HepG2 (cell line): ENCODE results near the gene OS9. TPM values are rescaled to one million over a fixed set of nuclear protein-coding genes. Genes with fewer than 3 reads are reported as not detected.

Experiments
- ATAC-seq: fragments of 200-7000 bp; cut with Tn5 transposase; 3 replicates; pipeline ENCODE4 v1.9.1; 2020; ENCODE audit warnings: mild to moderate bottlenecking, moderate library complexity
- Bru-seq: library from RNA; stranded (reverse); fragments of 400-500 nt; gene quantifications from one replicate; lab custom pipeline; 2021; lab: Mats Ljungman, UMichigan
- BruChase-seq, 2 experiments: library from RNA; stranded (reverse); fragments of 400-500 nt; gene quantifications; one replicate each; lab custom pipeline; 2021; lab: Mats Ljungman, UMichigan
- BruUV-seq: library from RNA; stranded (reverse); fragments of 400-500 nt; replicated peaks from 2 replicates; lab custom pipeline; 2021; lab: Mats Ljungman, UMichigan
- CTCF ChIA-PET: fragments of 300-600 bp; formaldehyde crosslinking; extraction: SDS; loops from one replicate; lab custom pipeline; 2021; ENCODE audit warnings: low total read pairs, inconsistent platforms, low intra/inter-chr PET ratio; lab: Yijun Ruan, JAX
- POLR2A ChIA-PET: fragments of 350-600 bp; sonication (Branson Sonifier 250); formaldehyde crosslinking; loops from one replicate; lab custom pipeline; 2020; ENCODE audit warnings: antibody characterized with exemption, inconsistent platforms; lab: Yijun Ruan, JAX
- DNase-seq: peaks from one replicate; pipeline ENCODE4 v3.0.0-alpha.2; 2015; ENCODE audit warnings: low spot score
- FAIRE-seq: peaks from 3 replicates; lab custom pipeline; 2011; peaks lifted over from hg19 to GRCh38; lab: Jason Lieb, UNC
- H2AFZ ChIP-seq: one replicate; pipeline ENCODE4 v1.6.1; 2011; ENCODE audit warnings: low read length, inconsistent platforms
- H3K27ac ChIP-seq: fragments of 300-600 bp; 3 replicates; pipeline ENCODE4 v1.8.0; 2011; ENCODE audit warnings: mixed run types, mild to moderate bottlenecking, mixed read lengths, low read length, inconsistent platforms; ENCODE audit not compliant: insufficient read depth; ENCODE audit errors: extremely low read length
- H3K27me3 ChIP-seq, 2 experiments: fragments of 200-600 bp in 1 of 2; 2 replicates in 1 of 2; 3 replicates in 1 of 2; pipeline versions ENCODE4 v1.6.0 to v1.8.0; 2011; ENCODE audit warnings: low read length in 2 of 2, mild to moderate bottlenecking in 2 of 2, moderate library complexity in 2 of 2, inconsistent platforms in 1 of 2; ENCODE audit not compliant: insufficient read depth in 2 of 2, control insufficient read depth in 1 of 2
- H3K36me3 ChIP-seq, 2 experiments: fragments of 200-600 bp in 1 of 2; replicated peaks in 1 of 2; 2 replicates in 1 of 2; 3 replicates in 1 of 2; pipeline versions ENCODE4 v1.5.1 to v1.8.0; 2011; ENCODE audit warnings: low read length in 2 of 2, inconsistent platforms in 1 of 2; ENCODE audit not compliant: insufficient read depth in 2 of 2, control insufficient read depth in 1 of 2
- H3K4me1 ChIP-seq: 2 replicates; pipeline ENCODE4 v1.5.1; 2012; ENCODE audit warnings: low read length, inconsistent platforms; ENCODE audit not compliant: insufficient read depth
- H3K4me2 ChIP-seq: 2 replicates; pipeline ENCODE4 v1.6.0; 2011; ENCODE audit warnings: low read depth, low read length, inconsistent platforms
- H3K4me3 ChIP-seq, 3 experiments: fragments of 200-600 bp in 1 of 3; sonication (generic), shearing (Covaris generic) in 1 of 3; replicated peaks in 1 of 3; 2 replicates each; pipeline ENCODE4 v1.5.1; 2011 to 2016; ENCODE audit warnings: low read length in 3 of 3, inconsistent platforms in 2 of 3, low read depth in 2 of 3, mild to moderate bottlenecking in 2 of 3, control low read depth in 1 of 3, mixed read lengths in 1 of 3; ENCODE audit not compliant: insufficient read depth in 1 of 3
- H3K79me2 ChIP-seq: one replicate; pipeline ENCODE4 v1.6.1; 2011; ENCODE audit warnings: low read length, inconsistent platforms; ENCODE audit not compliant: insufficient read depth
- H3K9ac ChIP-seq: 2 replicates; pipeline ENCODE4 v1.6.0; 2011; ENCODE audit warnings: mild to moderate bottlenecking, low read depth, low read length, inconsistent platforms; ENCODE audit not compliant: insufficient read depth
- H3K9me3 ChIP-seq: 2 replicates; pipeline ENCODE4 v1.5.1; 2012; ENCODE audit warnings: mild to moderate bottlenecking, low read length
- H4K20me1 ChIP-seq: 2 replicates; pipeline ENCODE4 v1.6.0; 2011; ENCODE audit warnings: inconsistent platforms, mild to moderate bottlenecking, low read length, moderate library complexity; ENCODE audit not compliant: insufficient read depth
- NAIF1 ChIP-seq: sonication (generic); formaldehyde crosslinking; IDR thresholded peaks from 2 replicates; pipeline ENCODE4 v1.5.0; 2020; ENCODE audit warnings: mild to moderate bottlenecking, missing genetic modification reagents, borderline replicate concordance
- WGBS: methylation state at CpG from one replicate; pipeline ENCODE4 v1.1.6; 2017; ENCODE audit warnings: low lambda C conversion rate; 5-methylcytosine and 5-hydroxymethylcytosine counted together
- in situ Hi-C: cut with HindIII; loops from 2 replicates; pipeline ENCODE4 v1.10.0; 2017; ENCODE audit warnings: low pct_unique_long_range_greater_than_20kb; ENCODE audit not compliant: extremely low pct_ligation_motif_present
- intact Hi-C: fragments of 100-400 bp; cut with micrococcal nuclease; formaldehyde crosslinking; loops from one replicate; pipeline ENCODE4 v1.10.0; 2022; ENCODE audit not compliant: unreplicated experiment
- long read RNA-seq, 2 experiments: library from RNA in 1 of 2; library from polyadenylated mRNA in 1 of 2; stranded (forward) in 1 of 2; unstranded in 1 of 2; transcript quantifications; one replicate each; pipeline ENCODE4 v2.0.0, GENCODE V29; 2019 to 2022
- polyA minus RNA-seq, 3 experiments: library from RNA; depleted of rRNA, polyadenylated mRNA; stranded (reverse); fragments of >200 nt; gene quantifications; 2 replicates each; pipeline ENCODE4 v1.2.3, GENCODE V29; 2011; ENCODE audit warnings: low replicate concordance in 1 of 3
- polyA plus RNA-seq, 8 experiments: library from polyadenylated mRNA; depleted of rRNA in 3 of 8; stranded (reverse) in 7 of 8; unstranded in 1 of 8; fragments of >200 nt; fragmentation: Illumina TruSeq in 4 of 8; extraction: Trizol in 4 of 8; gene quantifications; 2 replicates each; pipeline versions ENCODE4 v1.2.1 to v1.2.3, GENCODE V29; 2011 to 2016; ENCODE audit warnings: low read depth in 4 of 8, missing spikeins in 1 of 8, mixed read lengths in 1 of 8; ENCODE audit not compliant: insufficient read depth in 1 of 8
- total RNA-seq, 5 experiments: library from RNA; depleted of rRNA; stranded (reverse); fragments of >200 nt; fragmentation: Illumina TruSeq; extraction: Trizol; gene quantifications; 2 replicates each; pipeline ENCODE4 v1.2.3, GENCODE V29; 2016; ENCODE audit warnings: low read depth in 1 of 5
- TF ChIP-seq, protein P1 (sequence below): sonication (generic); formaldehyde crosslinking; IDR thresholded peaks from 2 replicates; pipeline ENCODE4 v1.5.1; 2020; ENCODE audit warnings: missing genetic modification reagents, mild to moderate bottlenecking, borderline replicate concordance
- TF ChIP-seq, protein P2 (sequence below): sonication (generic); formaldehyde crosslinking; IDR thresholded peaks from 2 replicates; pipeline ENCODE4 v1.5.1; 2020; ENCODE audit warnings: mild to moderate bottlenecking, missing genetic modification reagents, moderate library complexity

The OS9 gene, protein sequence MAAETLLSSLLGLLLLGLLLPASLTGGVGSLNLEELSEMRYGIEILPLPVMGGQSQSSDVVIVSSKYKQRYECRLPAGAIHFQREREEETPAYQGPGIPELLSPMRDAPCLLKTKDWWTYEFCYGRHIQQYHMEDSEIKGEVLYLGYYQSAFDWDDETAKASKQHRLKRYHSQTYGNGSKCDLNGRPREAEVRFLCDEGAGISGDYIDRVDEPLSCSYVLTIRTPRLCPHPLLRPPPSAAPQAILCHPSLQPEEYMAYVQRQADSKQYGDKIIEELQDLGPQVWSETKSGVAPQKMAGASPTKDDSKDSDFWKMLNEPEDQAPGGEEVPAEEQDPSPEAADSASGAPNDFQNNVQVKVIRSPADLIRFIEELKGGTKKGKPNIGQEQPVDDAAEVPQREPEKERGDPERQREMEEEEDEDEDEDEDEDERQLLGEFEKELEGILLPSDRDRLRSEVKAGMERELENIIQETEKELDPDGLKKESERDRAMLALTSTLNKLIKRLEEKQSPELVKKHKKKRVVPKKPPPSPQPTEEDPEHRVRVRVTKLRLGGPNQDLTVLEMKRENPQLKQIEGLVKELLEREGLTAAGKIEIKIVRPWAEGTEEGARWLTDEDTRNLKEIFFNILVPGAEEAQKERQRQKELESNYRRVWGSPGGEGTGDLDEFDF
- total RNA-seq (2016; rRNA removed; fragmentation: Illumina TruSeq; extraction: Trizol) (51.7 and 156 TPM in 2 replicates), polyA plus RNA-seq (2011; rRNA removed) (206 and 225 TPM in 2 replicates), polyA minus RNA-seq (2011; rRNA and poly(A)+ RNA removed; ENCODE audit: low replicate concordance) (114 and 184 TPM in 2 replicates), Bru-seq, nascent RNA (percentile 78 among the genes with signal in this experiment), BruChase-seq, experiment 1, labeled RNA remaining after a 6-hour chase (percentile 84 among the genes with signal in this experiment), BruChase-seq, experiment 2, labeled RNA remaining after a 2-hour chase (percentile 76 among the genes with signal in this experiment)
- 9.7 and 14.0 TPM in 2 replicates for total RNA-seq (2016; cell fraction: cytosol; rRNA removed; fragmentation: Illumina TruSeq; extraction: Trizol; ENCODE audit: low read depth)
- total RNA-seq (2016; cell fraction: insoluble cytoplasmic fraction; rRNA removed; fragmentation: Illumina TruSeq; extraction: Trizol) = 45.5 and 158 TPM in 2 replicates
- total RNA-seq (2016; cell fraction: membrane; rRNA removed; fragmentation: Illumina TruSeq; extraction: Trizol) = 18.9 and 21.2 TPM in 2 replicates
- total RNA-seq (2016; cell fraction: nucleus; rRNA removed; fragmentation: Illumina TruSeq; extraction: Trizol) = 130 and 161 TPM in 2 replicates
- polyA plus RNA-seq (2011; cell fraction: cytosol; rRNA removed) = 288 and 386 TPM in 2 replicates
- 254 and 282 TPM in 2 replicates for polyA plus RNA-seq (2011; cell fraction: nucleus; rRNA removed)
- 177 and 188 TPM in 2 replicates for polyA plus RNA-seq (2012)
- polyA plus RNA-seq (2016; cell fraction: cytosol; fragmentation: Illumina TruSeq; extraction: Trizol; ENCODE audit: low read depth) = 9.4 and 11.6 TPM in 2 replicates
- 41.1 and 49.4 TPM in 2 replicates for polyA plus RNA-seq (2016; cell fraction: insoluble cytoplasmic fraction; fragmentation: Illumina TruSeq; extraction: Trizol; ENCODE audit: low read depth)
- 15.1 and 21.0 TPM in 2 replicates for polyA plus RNA-seq (2016; cell fraction: membrane; fragmentation: Illumina TruSeq; extraction: Trizol; ENCODE audit: low read depth)
- 248 and 264 TPM in 2 replicates for polyA plus RNA-seq (2016; cell fraction: nucleus; fragmentation: Illumina TruSeq; extraction: Trizol; ENCODE audit: insufficient read depth, low read depth)
- polyA minus RNA-seq (2011; cell fraction: cytosol; rRNA and poly(A)+ RNA removed) = 58.7 and 94.9 TPM in 2 replicates
- 80.6 and 98.3 TPM in 2 replicates for polyA minus RNA-seq (2011; cell fraction: nucleus; rRNA and poly(A)+ RNA removed)
- long read RNA-seq, experiment 1, transcript OS9-201 (14 exons, 2,505 nt) = minor isoform, 20 of 212 reads
- long read RNA-seq, experiment 1, transcript OS9-203 (14 exons, 2,457 nt) = minor isoform, 8 of 212 reads
- long read RNA-seq, experiment 1, transcript OS9-220 (14 exons, 2,135 nt) = major isoform, 62 of 212 reads
- long read RNA-seq, experiment 1, transcript OS9-202 (15 exons, 2,691 nt) = minor isoform, 56 of 212 reads
- long read RNA-seq, experiment 1, partial matches to known transcripts = 36 of 212 reads
- long read RNA-seq, experiment 1, other reads (novel, unspliced or antisense) = 25 of 212 reads
- long read RNA-seq, experiment 2, transcript OS9-201 (14 exons, 2,505 nt) = minor isoform, 26 of 609 reads
- long read RNA-seq, experiment 2, transcript OS9-220 (14 exons, 2,135 nt) = major isoform, 52 of 609 reads
- long read RNA-seq, experiment 2, transcript OS9-202 (15 exons, 2,691 nt) = minor isoform, 50 of 609 reads
- long read RNA-seq, experiment 2, transcript OS9-208 (2 exons, 1,028 nt) = minor isoform, 19 of 609 reads
- long read RNA-seq, experiment 2, partial matches to known transcripts = 382 of 609 reads
- long read RNA-seq, experiment 2, other reads (novel, unspliced or antisense) = 68 of 609 reads

DNA sequence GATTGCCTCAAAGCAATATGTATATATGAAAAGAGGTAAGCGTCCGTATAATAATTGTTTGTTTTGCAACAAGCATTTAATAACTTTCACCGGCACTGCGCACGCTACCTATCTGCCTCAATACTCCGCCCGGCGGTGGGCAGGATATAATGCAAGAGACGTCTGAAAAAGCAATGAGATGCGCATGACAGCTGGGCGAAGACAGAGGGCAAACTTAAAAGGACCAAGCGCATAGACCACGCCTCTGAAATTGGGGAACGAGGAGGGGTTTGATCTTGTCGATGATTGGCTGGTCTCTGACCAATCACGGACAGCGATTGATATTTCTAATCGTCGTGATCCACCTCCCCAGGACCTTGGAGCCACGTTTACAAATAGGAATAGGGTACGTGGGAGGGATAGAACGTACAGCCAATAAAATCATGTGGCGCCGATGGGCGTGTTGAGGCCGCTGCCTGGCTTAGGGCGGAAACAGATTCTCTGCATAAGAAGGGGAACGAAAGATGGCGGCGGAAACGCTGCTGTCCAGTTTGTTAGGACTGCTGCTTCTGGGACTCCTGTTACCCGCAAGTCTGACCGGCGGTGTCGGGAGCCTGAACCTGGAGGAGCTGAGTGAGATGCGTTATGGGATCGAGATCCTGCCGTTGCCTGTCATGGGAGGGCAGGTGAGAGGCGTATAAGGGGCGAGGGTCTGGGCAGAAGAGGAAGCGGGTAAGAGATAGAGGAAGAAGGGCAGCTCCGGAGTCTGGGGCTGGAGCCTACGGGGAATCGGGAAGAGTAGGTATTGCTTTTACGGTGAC lies at the start of gene OS9:
Gene OS9, plus strand, starts transcription at position 474 of the 800 bp plus-strand sequence. Its CDS starts 30 bp downstream, at position 504.
- peak within 1 kb of the TSS; percentile 94 for H3K4me2 ChIP-seq
- DNase-seq = peak; percentile 100
- in situ Hi-C loops = no loop called here
- intact Hi-C loops = loop anchor here (1.0 to 5.0 kb wide), 3 partner anchors 43 to 115 kb away; partner anchors contain the start of genes AGAP2 and B4GALNT1
- ATAC-seq = peak; percentile 99
- peak within 1 kb of the TSS; percentile 69 for H3K27ac ChIP-seq
- ChIA-PET CTCF (interaction anchor here (1.6 to 2.0 kb wide), 2 partner anchors 61 to 110 kb away, joined by 6 read pairs; partner anchors contain the start of gene B4GALNT1), POLR2A (interaction anchor here (0.8 to 1.8 kb wide), 5 partner anchors 32 to 114 kb away, joined by 3 to 5 read pairs (median 3); partner anchors contain the start of genes CDK4 and DTX3)
- under 1% methylated on average over 45 of the region's 45 CpGs for WGBS
- no peaks in the 10 kb centered on the region for H4K20me1 ChIP-seq
- peak; percentile 100 for FAIRE-seq
- peak within 1 kb of the TSS; percentile 80 for H3K9ac ChIP-seq
- H3K4me1 ChIP-seq = peaks cover 48% of the 10 kb centered on the region
- no TSS peak for BruUV-seq
- H3K27me3 ChIP-seq = no peaks in the 10 kb centered on the region
- H3K4me3 ChIP-seq = peak within 1 kb of the TSS; percentile 86 to 90 (median 86)
- no peaks in the 10 kb centered on the region for H3K9me3 ChIP-seq
- peaks cover 8 to 16% of the 10 kb centered on the region in 2 experiments; a peak in 4 of 5 replicates for H3K36me3 ChIP-seq
- H3K79me2 ChIP-seq = peaks cover 11% of the 10 kb centered on the region
- H2AFZ ChIP-seq = peak within 1 kb of the TSS; percentile 79
- no peak for TF ChIP-seq NAIF1 (CRISPR knock-in tag)
- TF ChIP-seq, protein P1, sequence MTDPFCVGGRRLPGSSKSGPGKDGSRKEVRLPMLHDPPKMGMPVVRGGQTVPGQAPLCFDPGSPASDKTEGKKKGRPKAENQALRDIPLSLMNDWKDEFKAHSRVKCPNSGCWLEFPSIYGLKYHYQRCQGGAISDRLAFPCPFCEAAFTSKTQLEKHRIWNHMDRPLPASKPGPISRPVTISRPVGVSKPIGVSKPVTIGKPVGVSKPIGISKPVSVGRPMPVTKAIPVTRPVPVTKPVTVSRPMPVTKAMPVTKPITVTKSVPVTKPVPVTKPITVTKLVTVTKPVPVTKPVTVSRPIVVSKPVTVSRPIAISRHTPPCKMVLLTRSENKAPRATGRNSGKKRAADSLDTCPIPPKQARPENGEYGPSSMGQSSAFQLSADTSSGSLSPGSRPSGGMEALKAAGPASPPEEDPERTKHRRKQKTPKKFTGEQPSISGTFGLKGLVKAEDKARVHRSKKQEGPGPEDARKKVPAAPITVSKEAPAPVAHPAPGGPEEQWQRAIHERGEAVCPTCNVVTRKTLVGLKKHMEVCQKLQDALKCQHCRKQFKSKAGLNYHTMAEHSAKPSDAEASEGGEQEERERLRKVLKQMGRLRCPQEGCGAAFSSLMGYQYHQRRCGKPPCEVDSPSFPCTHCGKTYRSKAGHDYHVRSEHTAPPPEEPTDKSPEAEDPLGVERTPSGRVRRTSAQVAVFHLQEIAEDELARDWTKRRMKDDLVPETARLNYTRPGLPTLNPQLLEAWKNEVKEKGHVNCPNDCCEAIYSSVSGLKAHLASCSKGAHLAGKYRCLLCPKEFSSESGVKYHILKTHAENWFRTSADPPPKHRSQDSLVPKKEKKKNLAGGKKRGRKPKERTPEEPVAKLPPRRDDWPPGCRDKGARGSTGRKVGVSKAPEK (CRISPR knock-in tag) = no peak
- TF ChIP-seq, protein P2, sequence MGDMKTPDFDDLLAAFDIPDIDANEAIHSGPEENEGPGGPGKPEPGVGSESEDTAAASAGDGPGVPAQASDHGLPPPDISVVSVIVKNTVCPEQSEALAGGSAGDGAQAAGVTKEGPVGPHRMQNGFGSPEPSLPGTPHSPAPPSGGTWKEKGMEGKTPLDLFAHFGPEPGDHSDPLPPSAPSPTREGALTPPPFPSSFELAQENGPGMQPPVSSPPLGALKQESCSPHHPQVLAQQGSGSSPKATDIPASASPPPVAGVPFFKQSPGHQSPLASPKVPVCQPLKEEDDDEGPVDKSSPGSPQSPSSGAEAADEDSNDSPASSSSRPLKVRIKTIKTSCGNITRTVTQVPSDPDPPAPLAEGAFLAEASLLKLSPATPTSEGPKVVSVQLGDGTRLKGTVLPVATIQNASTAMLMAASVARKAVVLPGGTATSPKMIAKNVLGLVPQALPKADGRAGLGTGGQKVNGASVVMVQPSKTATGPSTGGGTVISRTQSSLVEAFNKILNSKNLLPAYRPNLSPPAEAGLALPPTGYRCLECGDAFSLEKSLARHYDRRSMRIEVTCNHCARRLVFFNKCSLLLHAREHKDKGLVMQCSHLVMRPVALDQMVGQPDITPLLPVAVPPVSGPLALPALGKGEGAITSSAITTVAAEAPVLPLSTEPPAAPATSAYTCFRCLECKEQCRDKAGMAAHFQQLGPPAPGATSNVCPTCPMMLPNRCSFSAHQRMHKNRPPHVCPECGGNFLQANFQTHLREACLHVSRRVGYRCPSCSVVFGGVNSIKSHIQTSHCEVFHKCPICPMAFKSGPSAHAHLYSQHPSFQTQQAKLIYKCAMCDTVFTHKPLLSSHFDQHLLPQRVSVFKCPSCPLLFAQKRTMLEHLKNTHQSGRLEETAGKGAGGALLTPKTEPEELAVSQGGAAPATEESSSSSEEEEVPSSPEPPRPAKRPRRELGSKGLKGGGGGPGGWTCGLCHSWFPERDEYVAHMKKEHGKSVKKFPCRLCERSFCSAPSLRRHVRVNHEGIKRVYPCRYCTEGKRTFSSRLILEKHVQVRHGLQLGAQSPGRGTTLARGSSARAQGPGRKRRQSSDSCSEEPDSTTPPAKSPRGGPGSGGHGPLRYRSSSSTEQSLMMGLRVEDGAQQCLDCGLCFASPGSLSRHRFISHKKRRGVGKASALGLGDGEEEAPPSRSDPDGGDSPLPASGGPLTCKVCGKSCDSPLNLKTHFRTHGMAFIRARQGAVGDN (CRISPR knock-in tag) = peak; percentile 62
